Measurements from ENCODE around the gene TECR.

GRCh38 chr19:14494910-14495671 lies 34.3 kb upstream of the TECR start:
- no peak for TF ChIP-seq CTCF (IDR thresholded peaks at IDR 0.05; ENCODE audit: low read length)
- TF ChIP-seq EZH2 (optimal IDR thresholded peaks at IDR 0.05; ENCODE audit: low read depth, low read length), result no peak

All from MM.1S (cell line).